SK-N-SH (cell line): ENCODE results near the gene PAPPA2.

Experiments
- CTCF ChIP-seq: fragments of 200-600 bp; sonication (generic); IDR thresholded peaks from 2 replicates; pipeline ENCODE4 v1.6.1; 2017; ENCODE audit warnings: antibody characterized with exemption, mild to moderate bottlenecking, moderate library complexity
- RAD21 ChIP-seq: IDR thresholded peaks from 2 replicates; pipeline ENCODE4 v1.6.1; 2012; ENCODE audit warnings: mild to moderate bottlenecking, low read length
- SMC3 ChIP-seq: IDR thresholded peaks from 2 replicates; pipeline ENCODE4 v1.6.1; 2012; ENCODE audit warnings: low read depth, low read length, improper control_type of control experiment

GRCh38 chr1:176546825-176547224 lies 83.8 kb downstream of the PAPPA2 start:
- TF ChIP-seq CTCF (no peak), SMC3 (no peak), RAD21 (no peak)
